GM21723 (cell line): ENCODE results near the gene EDN3.

Experiments used
- ATAC-seq: cut with Tn5 transposase; IDR thresholded peaks from one replicate; pipeline ENCODE4 v1.9.1; 2021; ENCODE audit warnings: mild to moderate bottlenecking, moderate library complexity; ENCODE audit not compliant: unreplicated experiment

EDN3 gene

GRCh38 chr20:59360934-59361333 lies 60.5 kb downstream of the EDN3 start:
- no peak for ATAC-seq

GRCh38 chr20:59361411-59361810 lies 61.0 kb downstream of the EDN3 start:
- no peak for ATAC-seq

GRCh38 chr20:59363101-59363500 lies 62.7 kb downstream of the EDN3 start:
- no peak for ATAC-seq

- no peak for ATAC-seq
These were observed 64.2 kb downstream of the EDN3 start for GRCh38 chr20:59364611-59365010.

GRCh38 chr20:59365611-59366285 lies 65.3 kb downstream of the EDN3 start:
- no peak for ATAC-seq

GRCh38 chr20:59371431-59371830 lies 71.0 kb downstream of the EDN3 start:
- no peak for ATAC-seq

GRCh38 chr20:59374261-59374660 lies 73.8 kb downstream of the EDN3 start:
- no peak for ATAC-seq

- no peak for ATAC-seq
These were observed 75.1 kb downstream of the EDN3 start for GRCh38 chr20:59375541-59375940.
